ENCODE data around the gene SSBP2. TPM values are rescaled to one million over a fixed set of nuclear protein-coding genes. Genes with fewer than 3 reads are reported as not detected.

The SSBP2 gene
- total and polyA plus RNA-seq, 2 of the 8 experiments (the other 6 are each of a cell fraction or from before 2014, with no cell fraction given): 21.5 to 36.2 TPM

- H3K4ac ChIP-seq (replicated peaks; ENCODE audit: insufficient read length, low read depth, low read length): no peak overlapping the region
- H2AK5ac ChIP-seq (ENCODE audit: low read depth, low read length): no peak overlapping the region
- no peak overlapping the region for H2BK15ac ChIP-seq (ENCODE audit: low read length)
- no peak overlapping the region for H4K5ac ChIP-seq (ENCODE audit: insufficient read length, low read depth, low read length)
- no peak overlapping the region for H4K91ac ChIP-seq (replicated peaks; ENCODE audit: insufficient read length, low read length)
- H4K20me1 ChIP-seq (replicated peaks in 1 of 2; ENCODE audit: control insufficient read depth in 1 of 2, insufficient read depth in 2 of 2, low read length in 2 of 2): no peaks in the 10 kb centered on the region
- H4K8ac ChIP-seq (ENCODE audit: extremely low read depth, insufficient read depth, low read length): no peak overlapping the region
- H3K4me1 ChIP-seq (replicated peaks in 1 of 4; ENCODE audit: control insufficient read depth in 3 of 4, insufficient read depth in 4 of 4, low read length in 3 of 4): no peaks in the 10 kb centered on the region
- H3K18ac ChIP-seq (ENCODE audit: extremely low read depth, low read length): no peak overlapping the region
- H3K27me3 ChIP-seq (replicated peaks in 1 of 4; ENCODE audit: control insufficient read depth in 3 of 4, extremely low read depth in 1 of 4, insufficient read depth in 3 of 4, low read length in 3 of 4): no peaks in the 10 kb centered on the region
- WGBS, 2 experiments (ENCODE audit: extremely low coverage in 1 of 2, insufficient coverage in 1 of 2, insufficient read length in 1 of 2, insufficient replicate concordance in 2 of 2, low coverage in 1 of 2, low lambda C conversion rate in 2 of 2, missing lambda C conversion rate in 1 of 2): 43% methylated on average over 2 of the region's 2 CpGs; no CpG with 5 or more reads in 1 of the 2 experiments
- ChIA-PET POLR2A (ENCODE audit: partially characterized antibody) (no interaction called here), CTCF (ENCODE audit: partially characterized antibody) (interaction anchor here (0.7 to 2.9 kb wide), 17 partner anchors 12 to 801 kb away, joined by 3 to 11 read pairs (median 3); partner anchors contain the start of gene ACOT12)
- H3K56ac ChIP-seq (replicated peaks; ENCODE audit: insufficient read length, low read depth, low read length): no peak overlapping the region
- no peaks in the 10 kb centered on the region for H3K79me1 ChIP-seq (ENCODE audit: low read depth, low read length)
- no peak overlapping the region for H3K9ac ChIP-seq (replicated peaks in 1 of 4; ENCODE audit: extremely low read depth in 1 of 4, low read depth in 3 of 4, low read length in 3 of 4)
- no peak overlapping the region for H3K14ac ChIP-seq (ENCODE audit: insufficient read length)
- no peaks in the 10 kb centered on the region for H3K9me3 ChIP-seq (ENCODE audit: insufficient read depth in 2 of 2, low read depth in 1 of 2, low read length in 1 of 2)
- no peak overlapping the region for H3K23ac ChIP-seq (ENCODE audit: insufficient read length)
- no peak overlapping the region for H2BK120ac ChIP-seq (replicated peaks; ENCODE audit: low read depth, low read length)
- H3K23me2 ChIP-seq (ENCODE audit: low read depth, low read length): no peaks in the 10 kb centered on the region
- no peak for TF ChIP-seq YY1 (IDR thresholded peaks at IDR 0.05; ENCODE audit: low read depth, low read length)
- TF ChIP-seq RAD21 (IDR thresholded peaks at IDR 0.05 in 1 of 2, conservative IDR thresholded peaks at IDR 0.05 in 1 of 2; ENCODE audit: low read depth in 2 of 2, low read length in 2 of 2): peak; percentile 53 to 61
- peak in 2 of 3 experiments; percentile 13 to 27; a peak in 2 of 4 replicates for TF ChIP-seq CTCF (IDR thresholded peaks at IDR 0.05; ENCODE audit: control extremely low read depth in 1 of 3, insufficient read depth in 1 of 3, low read depth in 1 of 3, low read length in 3 of 3)
- no peak overlapping the region for H3K4me3 ChIP-seq (ENCODE audit: extremely low read depth in 1 of 4, insufficient read depth in 2 of 4, low read depth in 3 of 4, low read length in 4 of 4)
- no peak overlapping the region for H2AFZ ChIP-seq (ENCODE audit: low read length)
- no peak overlapping the region for H3K27ac ChIP-seq (ENCODE audit: low read depth, low read length)
- no peak overlapping the region for H2BK12ac ChIP-seq (ENCODE audit: low read depth, low read length)
- H3K4me2 ChIP-seq (ENCODE audit: insufficient read depth in 1 of 2, low read depth in 2 of 2, low read length in 2 of 2): no peak overlapping the region
- H2BK20ac ChIP-seq (ENCODE audit: low read length): no peak overlapping the region
- DNase-seq (ENCODE audit: low read depth in 1 of 2, low spot score in 2 of 2): no peak
- no peaks in the 10 kb centered on the region for H3K79me2 ChIP-seq (ENCODE audit: control insufficient read depth in 1 of 2, insufficient read depth in 2 of 2, low read length in 2 of 2)
- H2BK5ac ChIP-seq (ENCODE audit: low read depth, low read length): no peak overlapping the region
- no peaks in the 10 kb centered on the region; a peak in 1 of 8 replicates for H3K36me3 ChIP-seq (ENCODE audit: control insufficient read depth in 2 of 4, insufficient read depth in 4 of 4, low read length in 3 of 4)
- peak; percentile 19 for FAIRE-seq
Measured at GRCh38 chr5:81425569-81425968, 325.3 kb downstream of the SSBP2 start.
